ENCODE results near the gene PDLIM7. TPM values are rescaled to one million over a fixed set of nuclear protein-coding genes. Genes with fewer than 3 reads are reported as not detected.

The PDLIM7 gene
- polyA plus RNA-seq, 1 donor (not counting 4 experiments of a cell fraction or from before 2014, with no cell fraction given), result 48.5 TPM

- H3K9ac ChIP-seq (ENCODE audit: control insufficient read depth, extremely low read depth, insufficient read depth, low read length), result no peak overlapping the region
- H2AFZ ChIP-seq (ENCODE audit: control insufficient read depth, low read length), result no peak overlapping the region
- no peak overlapping the region for H3K4me2 ChIP-seq (ENCODE audit: control insufficient read depth, extremely low read depth, insufficient read depth, low read depth, low read length)
- peaks cover 24% of the 10 kb centered on the region for H3K79me2 ChIP-seq (ENCODE audit: control insufficient read depth, insufficient read depth, low read length)
- H3K27me3 ChIP-seq (ENCODE audit: control insufficient read depth, extremely low read depth, insufficient read depth, low read length), result no peaks in the 10 kb centered on the region
- H3K36me3 ChIP-seq (ENCODE audit: control insufficient read depth in 2 of 2, extremely low read depth in 1 of 2, insufficient read depth in 2 of 2, low read length in 2 of 2), result peaks cover 31 to 43% of the 10 kb centered on the region in 2 experiments
- dilution Hi-C loops (cut with MboI; ENCODE audit: extremely low pct_ligation_motif_present, low sequenced_read_pairs), result no loop called here
- H4K20me1 ChIP-seq (ENCODE audit: control insufficient read depth, extremely low read depth, insufficient read depth, low read length), result no peaks in the 10 kb centered on the region
- H3K9me1 ChIP-seq (ENCODE audit: control insufficient read depth, extremely low read depth, insufficient read depth, low read length), result no peaks in the 10 kb centered on the region
- no peak for FAIRE-seq
- no peak overlapping the region for H3K4me3 ChIP-seq (ENCODE audit: control insufficient read depth in 2 of 3, extremely low read depth in 1 of 3, insufficient read depth in 2 of 3, low read depth in 1 of 3, low read length in 3 of 3)
- H3K27ac ChIP-seq (ENCODE audit: control insufficient read depth, insufficient read depth, low read length), result no peak overlapping the region
- H3K4me1 ChIP-seq (ENCODE audit: control insufficient read depth, extremely low read depth, insufficient read depth, low read length), result peaks cover 8% of the 10 kb centered on the region
- TF ChIP-seq EZH2 (IDR thresholded peaks at IDR 0.05; ENCODE audit: low read length) (no peak), CTCF (optimal IDR thresholded peaks at IDR 0.05 in 1 of 3, IDR thresholded peaks at IDR 0.05 in 1 of 3, conservative IDR thresholded peaks at IDR 0.05 in 1 of 3; ENCODE audit: extremely low read depth in 1 of 3, insufficient read depth in 2 of 3, low read length in 3 of 3) (no peak)
- DNase-seq (ENCODE audit: low read depth, low spot score), result no peak
- no peaks in the 10 kb centered on the region for H3K9me3 ChIP-seq (ENCODE audit: control insufficient read depth, low read depth, low read length)
Measured at GRCh38 chr5:177513500-177513899, 16.1 kb upstream of the PDLIM7 start.

- Histone ChIP-seq H3K9me1 (ENCODE audit: control insufficient read depth, extremely low read depth, insufficient read depth, low read length) (no peaks in the 10 kb centered on the region), H3K79me2 (ENCODE audit: control insufficient read depth, insufficient read depth, low read length) (peaks cover 24% of the 10 kb centered on the region), H3K9ac (ENCODE audit: control insufficient read depth, extremely low read depth, insufficient read depth, low read length) (no peak overlapping the region), H2AFZ (ENCODE audit: control insufficient read depth, low read length) (no peak overlapping the region), H3K4me1 (ENCODE audit: control insufficient read depth, extremely low read depth, insufficient read depth, low read length) (peaks cover 8% of the 10 kb centered on the region), H4K20me1 (ENCODE audit: control insufficient read depth, extremely low read depth, insufficient read depth, low read length) (no peaks in the 10 kb centered on the region), H3K4me2 (ENCODE audit: control insufficient read depth, extremely low read depth, insufficient read depth, low read depth, low read length) (no peak overlapping the region), H3K27me3 (ENCODE audit: control insufficient read depth, extremely low read depth, insufficient read depth, low read length) (no peaks in the 10 kb centered on the region), H3K4me3 (ENCODE audit: control insufficient read depth in 2 of 3, extremely low read depth in 1 of 3, insufficient read depth in 2 of 3, low read depth in 1 of 3, low read length in 3 of 3) (no peak overlapping the region), H3K9me3 (ENCODE audit: control insufficient read depth, low read depth, low read length) (no peaks in the 10 kb centered on the region), H3K36me3 (ENCODE audit: control insufficient read depth in 2 of 2, extremely low read depth in 1 of 2, insufficient read depth in 2 of 2, low read length in 2 of 2) (peaks cover 31 to 43% of the 10 kb centered on the region in 2 experiments), H3K27ac (ENCODE audit: control insufficient read depth, insufficient read depth, low read length) (no peak overlapping the region)
- dilution Hi-C loops (cut with MboI; ENCODE audit: extremely low pct_ligation_motif_present, low sequenced_read_pairs), result no loop called here
- TF ChIP-seq EZH2 (IDR thresholded peaks at IDR 0.05; ENCODE audit: low read length) (no peak), CTCF (optimal IDR thresholded peaks at IDR 0.05 in 1 of 3, IDR thresholded peaks at IDR 0.05 in 1 of 3, conservative IDR thresholded peaks at IDR 0.05 in 1 of 3; ENCODE audit: extremely low read depth in 1 of 3, insufficient read depth in 2 of 3, low read length in 3 of 3) (no peak)
- DNase-seq (ENCODE audit: low read depth, low spot score) (no peak), FAIRE-seq (no peak)
Measured at GRCh38 chr5:177512736-177513380, 15.5 kb upstream of the PDLIM7 start.
